HCEC 1CT (cell line): ENCODE measurements around the gene YBX1.

Experiments
- DNase-seq: peaks from one replicate; pipeline ENCODE4 v3.0.0-alpha.2; 2017

Gene YBX1

GRCh38 chr1:42735477-42736105, 53.4 kb downstream of the YBX1 start:
- DNase-seq = no peak

GRCh38 chr1:42736152-42736551, 53.9 kb downstream of the YBX1 start:
- peak; percentile 34 for DNase-seq

- no peak for DNase-seq
These were observed 54.5 kb downstream of the YBX1 start for GRCh38 chr1:42736571-42737200.

- DNase-seq = no peak
These were observed 55.0 kb downstream of the YBX1 start for GRCh38 chr1:42737257-42737656.

- no peak for DNase-seq
These were observed 55.9 kb downstream of the YBX1 start for GRCh38 chr1:42737986-42738677.

GRCh38 chr1:42738678-42739226, 56.5 kb downstream of the YBX1 start:
- DNase-seq = no peak

- no peak for DNase-seq
These were observed 57.8 kb downstream of the YBX1 start, which contains the start of gene CLDN19 for GRCh38 chr1:42739753-42740700. Gene CLDN19 (minus strand): TSS chr1:42740236. CDS start chr1:42740063, 173 bp downstream.

- DNase-seq = no peak
These were observed 58.8 kb downstream of the YBX1 start for GRCh38 chr1:42740851-42741580.

- no peak for DNase-seq
These were observed 59.5 kb downstream of the YBX1 start for GRCh38 chr1:42741706-42742105.

GRCh38 chr1:42742141-42742540, 59.9 kb downstream of the YBX1 start:
- DNase-seq = no peak

- no peak for DNase-seq
These were observed 60.5 kb downstream of the YBX1 start for GRCh38 chr1:42742617-42743316.

GRCh38 chr1:42743317-42744147, 61.3 kb downstream of the YBX1 start:
- no peak for DNase-seq

- no peak for DNase-seq
These were observed 61.9 kb downstream of the YBX1 start for GRCh38 chr1:42744148-42744413.

- DNase-seq = peak; percentile 32
These were observed 63.6 kb downstream of the YBX1 start for GRCh38 chr1:42745851-42746250.

- DNase-seq = no peak
These were observed 64.4 kb downstream of the YBX1 start for GRCh38 chr1:42746436-42747105.

- DNase-seq = no peak
These were observed 64.9 kb downstream of the YBX1 start for GRCh38 chr1:42747125-42747524.

- no peak for DNase-seq
These were observed 65.8 kb downstream of the YBX1 start for GRCh38 chr1:42748021-42748420.

GRCh38 chr1:42748461-42749410, 66.5 kb downstream of the YBX1 start:
- no peak for DNase-seq

- DNase-seq = no peak
These were observed 67.8 kb downstream of the YBX1 start for GRCh38 chr1:42750041-42750440.
